K562 (cell line): ENCODE results near the gene ENOSF1. TPM values are rescaled to one million over a fixed set of nuclear protein-coding genes. Genes with fewer than 3 reads are reported as not detected.

Source experiments
- ATF1 ChIP-seq, 2 experiments: fragments of 450-650 bp in 1 of 2; IDR thresholded peaks; 2 replicates each; pipeline ENCODE4 v1.6.1; 2016; ENCODE audit warnings: missing compliant biosample characterization in 1 of 2, missing genetic modification characterization in 1 of 2
- MGA ChIP-seq: fragments of 450-650 bp; IDR thresholded peaks from 2 replicates; pipeline ENCODE4 v1.6.1; 2016; ENCODE audit warnings: mild to moderate bottlenecking, moderate library complexity
- TGIF2 ChIP-seq: sonication (generic); formaldehyde crosslinking; IDR thresholded peaks from 2 replicates; pipeline ENCODE4 v1.8.1; 2022; ENCODE audit warnings: mild to moderate bottlenecking, missing genetic modification reagents, moderate library complexity
- ZBTB33 ChIP-seq: sonication (generic); formaldehyde crosslinking; IDR thresholded peaks from 2 replicates; pipeline ENCODE4 v1.8.1; 2023; ENCODE audit warnings: mild to moderate bottlenecking, missing genetic modification reagents
- ZKSCAN8 ChIP-seq: fragments of 200-800 bp; sonication (Bioruptor generic); IDR thresholded peaks from 2 replicates; pipeline ENCODE4 v1.6.1; 2016; ENCODE audit warnings: missing genetic modification characterization, missing compliant biosample characterization
- ZNF395 ChIP-seq: fragments of 200-800 bp; sonication (Bioruptor generic); IDR thresholded peaks from 2 replicates; pipeline ENCODE4 v1.6.1; 2017; ENCODE audit warnings: missing genetic modification characterization, missing compliant biosample characterization
- ZNF592 ChIP-seq: fragments of 450-650 bp; IDR thresholded peaks from 2 replicates; pipeline ENCODE4 v1.6.1; 2017; ENCODE audit warnings: antibody characterized with exemption, mild to moderate bottlenecking
- polyA plus RNA-seq, 8 experiments: library from polyadenylated mRNA; depleted of rRNA in 4 of 8; stranded (reverse) in 5 of 8; unstranded in 3 of 8; fragments of >200 nt; fragmentation: Nextera tagmentation in 2 of 8; fragmentation: Illumina TruSeq in 1 of 8; extraction: Ambion mirVana in 2 of 8; extraction: Trizol in 1 of 8; gene quantifications; 2 replicates each; pipeline versions ENCODE4 v1.2.1 to v1.2.3, GENCODE V29; 2011 to 2014; ENCODE audit warnings: inconsistent platforms in 1 of 8, missing spikeins in 1 of 8
- total RNA-seq, 7 experiments: library from RNA; depleted of rRNA in 6 of 7; stranded (reverse); fragments of >200 nt in 6 of 7; fragmentation: Illumina TruSeq in 2 of 7; extraction: Trizol in 2 of 7; gene quantifications; 2 replicates each; pipeline versions ENCODE4 v1.2.1 to v1.2.3, GENCODE V29; 2011 to 2021; ENCODE audit warnings: low replicate concordance in 1 of 7

The ENOSF1 gene
- total and polyA plus RNA-seq, 9 of the 15 experiments (the other 6 are each of a cell fraction or from before 2014, with no cell fraction given), result 15.5 to 66.4 (median 46.5) TPM

GRCh38 chr18:755506-755905, 43.1 kb upstream of the ENOSF1 start (continued):
- TF ChIP-seq MGA (no peak), ZKSCAN8 (peak; percentile 67; the same call in 1 of the 2 replicates), TGIF2 (CRISPR knock-in tag) (no peak), ZNF395 (0 out of 2 replicates have a peak, but pooled peaks have one; percentile 44), ZBTB33 (CRISPR knock-in tag) (no peak), ATF1 (CRISPR knock-in tag; IDR thresholded peaks at IDR 0.05) (no peak), ATF1 (tag; IDR thresholded peaks at IDR 0.05) (peak; percentile 32; the same call in 1 of the 2 replicates), ZNF592 (no peak)
